Common myeloid progenitor, CD34-positive (primary cell): ENCODE results near the gene SPINDOC.

Experiments used
- CTCF ChIA-PET: fragments of 350-600 bp; sonication (Branson Sonifier 250); formaldehyde crosslinking; loops from one replicate; lab custom pipeline; 2021; ENCODE audit warnings: antibody characterized with exemption; lab: Charles Lee
- POLR2A ChIA-PET: fragments of 350-600 bp; sonication (Branson Sonifier 250); formaldehyde crosslinking; loops from one replicate; lab custom pipeline; 2021; ENCODE audit warnings: antibody characterized with exemption; lab: Charles Lee
- DNase-seq, 3 donors: peaks; one replicate each; pipeline versions ENCODE4 v3.0.0 to v3.0.0-alpha.2; 2013
- H3K27ac ChIP-seq, 2 experiments: 1 replicate in 1 of 2; 2 replicates in 1 of 2; pipeline ENCODE4 v1.7.0; 2013; ENCODE audit warnings: inconsistent platforms in 2 of 2, low read length in 2 of 2, mild to moderate bottlenecking in 2 of 2, low read depth in 1 of 2, moderate library complexity in 1 of 2; ENCODE audit not compliant: severe bottlenecking in 2 of 2, insufficient read depth in 1 of 2, poor library complexity in 1 of 2
- H3K27me3 ChIP-seq, 5 experiments: replicated peaks in 2 of 5; 1 replicate in 3 of 5; 2 replicates in 2 of 5; pipeline versions ENCODE4 v1.6.1 to v1.7.0; 2013; ENCODE audit warnings: low read length in 4 of 5, mild to moderate bottlenecking in 2 of 5, moderate library complexity in 2 of 5, inconsistent platforms in 1 of 5; ENCODE audit not compliant: insufficient read depth in 5 of 5, control insufficient read depth in 4 of 5
- H3K36me3 ChIP-seq, 4 experiments: 1 replicate in 2 of 4; 2 replicates in 2 of 4; pipeline versions ENCODE4 v1.6.1 to v1.7.0; 2013; ENCODE audit warnings: low read length in 3 of 4, control low read depth in 1 of 4, mild to moderate bottlenecking in 1 of 4; ENCODE audit not compliant: control insufficient read depth in 4 of 4, insufficient read depth in 4 of 4
- H3K4me1 ChIP-seq, 4 experiments: 1 replicate in 3 of 4; 2 replicates in 1 of 4; pipeline versions ENCODE4 v1.6.1 to v1.7.1; 2013; ENCODE audit warnings: low read length in 3 of 4, mild to moderate bottlenecking in 3 of 4, control low read depth in 1 of 4, inconsistent platforms in 1 of 4, moderate library complexity in 1 of 4; ENCODE audit not compliant: control insufficient read depth in 4 of 4, insufficient read depth in 4 of 4; ENCODE audit errors: control extremely low read depth in 1 of 4
- H3K4me3 ChIP-seq, 7 experiments: 1 replicate in 4 of 7; 2 replicates in 3 of 7; pipeline versions ENCODE4 v1.5.1 to v1.7.0; 2013; ENCODE audit warnings: mild to moderate bottlenecking in 7 of 7, low read length in 6 of 7, moderate library complexity in 6 of 7, inconsistent platforms in 2 of 7, low read depth in 2 of 7, control low read depth in 1 of 7; ENCODE audit not compliant: insufficient read depth in 4 of 7, control insufficient read depth in 1 of 7; ENCODE audit errors: extremely low read depth in 1 of 7
- H3K9me3 ChIP-seq, 5 experiments: 1 replicate in 4 of 5; 2 replicates in 1 of 5; pipeline versions ENCODE4 v1.6.1 to v1.7.1; 2013; ENCODE audit warnings: low read length in 4 of 5, mild to moderate bottlenecking in 2 of 5, inconsistent platforms in 1 of 5, low read depth in 1 of 5, moderate library complexity in 1 of 5; ENCODE audit not compliant: control insufficient read depth in 4 of 5, insufficient read depth in 2 of 5; ENCODE audit errors: control extremely low read depth in 1 of 5
- WGBS: methylation state at CpG from one replicate; pipeline ENCODE4 v1.1.5; 2013; ENCODE audit not compliant: insufficient coverage; 5-methylcytosine and 5-hydroxymethylcytosine counted together

Gene SPINDOC

GRCh38 chr11:63826471-63827190 lies 13.4 kb downstream of the SPINDOC start:
- H3K36me3 ChIP-seq = peaks cover 3 to 62% (median 48%) of the 10 kb centered on the region in 4 experiments
- ChIA-PET CTCF (interaction anchor here (0.9 to 4.1 kb wide), 3 partner anchors 11 to 119 kb away, joined by 3 to 17 read pairs (median 15); no protein-coding TSS in a partner anchor), POLR2A (no interaction called here)
- no peak for DNase-seq
- no peak overlapping the region for H3K27ac ChIP-seq
- no peak overlapping the region for H3K4me3 ChIP-seq
- H3K4me1 ChIP-seq = no peaks in the 10 kb centered on the region
- 98% methylated on average over 13 of the region's 17 CpGs for WGBS
- H3K9me3 ChIP-seq = no peaks in the 10 kb centered on the region
- H3K27me3 ChIP-seq = no peaks in the 10 kb centered on the region

GRCh38 chr11:63829823-63830489 lies 16.7 kb downstream of the SPINDOC start:
- CTCF ChIA-PET = interaction anchor here (0.7 to 12.9 kb wide), 6 partner anchors 9 to 114 kb away, joined by 3 to 176 read pairs (median 4); partner anchors contain the start of gene MARK2
- Histone ChIP-seq H3K27ac (no peak overlapping the region), H3K4me3 (no peak overlapping the region), H3K4me1 (peaks cover 0 to 4% (median 1%) of the 10 kb centered on the region in 4 experiments), H3K9me3 (no peaks in the 10 kb centered on the region), H3K27me3 (no peaks in the 10 kb centered on the region), H3K36me3 (peaks cover 0 to 34% (median 24%) of the 10 kb centered on the region in 4 experiments)
- 82% methylated on average over 5 of the region's 8 CpGs for WGBS
- DNase-seq = peak; percentile 47 to 71 (median 70)
- POLR2A ChIA-PET = interaction anchor here (0.6 kb wide), 1 partner anchor 441 kb away, joined by 3 read pairs; no protein-coding TSS in a partner anchor

GRCh38 chr11:63831326-63831725 lies 18.1 kb downstream of the SPINDOC start:
- peaks cover 0 to 4% (median 1%) of the 10 kb centered on the region in 4 experiments for H3K4me1 ChIP-seq
- POLR2A ChIA-PET = no interaction called here
- peaks cover 0 to 20% (median 11%) of the 10 kb centered on the region in 4 experiments for H3K36me3 ChIP-seq
- no peaks in the 10 kb centered on the region for H3K27me3 ChIP-seq
- CTCF ChIA-PET = interaction anchor here (1.1 to 12.9 kb wide), 8 partner anchors 23 to 114 kb away, joined by 3 to 176 read pairs (median 4); no protein-coding TSS in a partner anchor
- H3K9me3 ChIP-seq = no peaks in the 10 kb centered on the region
- no peak for DNase-seq
- no peak overlapping the region for H3K27ac ChIP-seq
- H3K4me3 ChIP-seq = no peak overlapping the region
- 93% methylated on average over 6 of the region's 7 CpGs for WGBS

- peaks cover under 1 to 4% (median 2%) of the 10 kb centered on the region in 4 experiments for H3K4me1 ChIP-seq
- H3K27ac ChIP-seq = no peak overlapping the region
- peaks cover 0 to 11% (median 3%) of the 10 kb centered on the region in 4 experiments for H3K36me3 ChIP-seq
- no peaks in the 10 kb centered on the region for H3K9me3 ChIP-seq
- CTCF ChIA-PET = interaction anchor here (1.3 to 12.9 kb wide), 8 partner anchors 24 to 111 kb away, joined by 3 to 176 read pairs (median 4); partner anchors contain the start of gene ZFTA
- no CpG with 5 or more reads among the region's 2 CpGs for WGBS
- DNase-seq = peak in 2 of 3 donors; percentile 59 to 64
- POLR2A ChIA-PET = no interaction called here
- no peak overlapping the region for H3K4me3 ChIP-seq
- H3K27me3 ChIP-seq = no peaks in the 10 kb centered on the region
These were observed 19.1 kb downstream of the SPINDOC start for GRCh38 chr11:63832336-63832735.

GRCh38 chr11:63833048-63833447 lies 19.8 kb downstream of the SPINDOC start:
- no peaks in the 10 kb centered on the region for H3K9me3 ChIP-seq
- peaks cover 6 to 11% (median 9%) of the 10 kb centered on the region in 4 experiments for H3K4me1 ChIP-seq
- H3K27me3 ChIP-seq = no peaks in the 10 kb centered on the region
- DNase-seq = no peak
- CTCF ChIA-PET = interaction anchor here (1.4 to 12.9 kb wide), 10 partner anchors 12 to 114 kb away, joined by 3 to 176 read pairs (median 6); partner anchors contain the start of gene ZFTA
- no peak overlapping the region for H3K27ac ChIP-seq
- H3K4me3 ChIP-seq = no peak overlapping the region
- POLR2A ChIA-PET = no interaction called here
- WGBS = 80% methylated on average over 1 of the region's 2 CpGs
- H3K36me3 ChIP-seq = peaks cover 0 to 6% (median 1%) of the 10 kb centered on the region in 4 experiments

- Histone ChIP-seq H3K4me1 (peaks cover 7 to 18% (median 15%) of the 10 kb centered on the region in 4 experiments), H3K4me3 (no peak overlapping the region), H3K27ac (no peak overlapping the region), H3K36me3 (no peaks in the 10 kb centered on the region), H3K27me3 (no peaks in the 10 kb centered on the region), H3K9me3 (no peaks in the 10 kb centered on the region)
- no peak for DNase-seq
- CTCF ChIA-PET = interaction anchor here (0.6 to 12.9 kb wide), 9 partner anchors 13 to 113 kb away, joined by 3 to 176 read pairs (median 6); partner anchors contain the start of gene RCOR2
- POLR2A ChIA-PET = interaction anchor here (0.7 kb wide), 1 partner anchor 10 kb away, joined by 3 read pairs; no protein-coding TSS in a partner anchor
- WGBS = 98% methylated on average over 12 of the region's 12 CpGs
These were observed 21.4 kb downstream of the SPINDOC start for GRCh38 chr11:63834535-63835157.
